HG03558 (cell line): Measurements from ENCODE around the gene PLCG1.
"Not testable (repeated sequence)": the region's sequence is repeated elsewhere in the genome, so short reads cannot be mapped to it uniquely, and the experiment has no call there.

Experiments
- ATAC-seq: cut with Tn5 transposase; IDR thresholded peaks from one replicate; pipeline ENCODE4 v1.9.1; 2021; ENCODE audit warnings: moderate number of reproducible peaks; ENCODE audit not compliant: unreplicated experiment; ENCODE audit errors: extremely low read depth

Gene PLCG1

DNA sequence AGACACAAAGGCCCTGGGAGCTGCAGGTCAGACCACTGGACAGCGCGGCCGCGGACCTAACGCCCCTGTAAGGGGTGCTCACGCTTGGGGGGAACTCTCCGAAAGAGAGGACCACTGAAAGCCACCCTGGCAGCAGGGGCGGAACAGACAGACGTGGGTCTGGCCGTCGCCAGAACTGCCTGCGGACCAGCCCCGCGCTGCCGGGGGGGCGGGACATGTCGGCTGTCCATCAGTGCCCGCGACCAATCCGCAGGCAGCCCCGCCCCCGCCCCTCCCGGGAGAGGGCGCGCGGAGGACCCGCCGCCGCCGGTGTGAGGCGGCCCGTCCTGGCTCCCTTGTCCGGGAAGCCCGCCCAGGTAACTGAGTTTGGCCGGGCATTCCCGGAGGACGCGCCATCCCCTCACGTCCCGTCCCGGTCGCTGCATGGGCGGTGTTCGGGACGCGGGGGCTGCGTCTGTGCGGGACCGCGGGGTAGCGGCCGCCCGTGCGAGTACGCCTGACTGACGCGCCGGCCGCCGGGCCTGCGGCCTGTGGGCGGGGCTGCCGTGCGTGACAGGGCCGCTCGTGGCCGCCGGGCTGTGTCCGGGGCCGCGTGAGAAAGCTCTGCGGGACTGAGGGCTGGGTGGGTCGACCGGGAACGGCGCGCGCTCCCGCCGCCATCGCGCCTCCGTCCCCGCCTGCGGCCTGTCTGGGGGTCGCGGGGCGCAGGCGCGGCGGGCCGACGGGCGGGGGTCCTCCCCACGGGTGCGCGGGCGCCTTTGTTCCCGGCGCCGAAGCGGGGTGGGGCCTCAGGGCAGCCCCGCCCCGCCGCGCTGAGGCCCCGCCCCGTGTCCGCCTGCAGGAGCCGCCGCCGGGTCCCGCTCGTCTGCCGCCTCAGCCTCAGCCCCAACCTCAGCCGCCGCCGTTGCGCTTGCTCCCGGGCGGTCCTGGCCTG lies at the start of gene PLCG1:
Gene PLCG1, plus strand, starts transcription at position 864 of the 934 bp plus-strand sequence. CDS start 99 bp downstream, outside the sequence.
- ATAC-seq, result peak; percentile 33

- no peak for ATAC-seq
Measured at GRCh38 chr20:41087777-41088176, 49.6 kb upstream of the PLCG1 start.

- ATAC-seq, result no peak
Measured at GRCh38 chr20:41089555-41089954, 47.8 kb upstream of the PLCG1 start.

- no peak for ATAC-seq
Measured at GRCh38 chr20:41091927-41092326, 45.4 kb upstream of the PLCG1 start.

DNA sequence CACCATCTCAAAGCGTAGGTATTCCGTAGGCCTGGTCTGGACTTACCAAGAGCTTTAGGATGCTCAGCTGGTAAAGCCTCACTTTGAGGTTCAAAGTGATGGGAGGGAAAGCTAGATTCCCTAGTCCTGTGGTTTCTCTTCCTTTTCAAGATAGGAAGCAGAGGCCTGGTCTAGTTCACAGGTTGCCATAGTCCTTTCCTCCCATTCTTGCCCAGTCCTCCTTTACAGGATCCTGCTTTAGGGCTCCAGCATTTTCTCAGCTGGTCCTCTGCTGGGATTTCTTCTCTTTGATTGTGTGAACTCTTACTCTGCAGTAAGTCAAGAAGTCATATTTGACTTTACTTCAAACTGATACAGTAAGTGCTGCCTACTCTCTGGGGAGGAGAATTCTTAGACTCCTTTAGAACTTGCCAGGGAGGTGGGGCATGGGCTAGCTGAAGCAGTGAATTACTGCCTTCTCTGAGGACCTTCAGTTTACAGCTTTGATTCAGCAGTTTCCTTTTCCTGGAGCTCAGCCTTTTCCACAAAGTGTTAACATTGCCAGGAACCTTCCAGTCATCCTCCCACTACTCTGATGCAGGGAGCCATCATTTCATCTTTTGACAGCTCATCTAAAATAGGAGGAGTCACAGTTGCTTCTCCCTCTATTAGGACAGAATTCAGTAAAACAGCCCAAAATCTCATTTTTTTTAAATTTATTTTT lies 42.8 kb upstream of the PLCG1 start:
- no peak for ATAC-seq

DNA sequence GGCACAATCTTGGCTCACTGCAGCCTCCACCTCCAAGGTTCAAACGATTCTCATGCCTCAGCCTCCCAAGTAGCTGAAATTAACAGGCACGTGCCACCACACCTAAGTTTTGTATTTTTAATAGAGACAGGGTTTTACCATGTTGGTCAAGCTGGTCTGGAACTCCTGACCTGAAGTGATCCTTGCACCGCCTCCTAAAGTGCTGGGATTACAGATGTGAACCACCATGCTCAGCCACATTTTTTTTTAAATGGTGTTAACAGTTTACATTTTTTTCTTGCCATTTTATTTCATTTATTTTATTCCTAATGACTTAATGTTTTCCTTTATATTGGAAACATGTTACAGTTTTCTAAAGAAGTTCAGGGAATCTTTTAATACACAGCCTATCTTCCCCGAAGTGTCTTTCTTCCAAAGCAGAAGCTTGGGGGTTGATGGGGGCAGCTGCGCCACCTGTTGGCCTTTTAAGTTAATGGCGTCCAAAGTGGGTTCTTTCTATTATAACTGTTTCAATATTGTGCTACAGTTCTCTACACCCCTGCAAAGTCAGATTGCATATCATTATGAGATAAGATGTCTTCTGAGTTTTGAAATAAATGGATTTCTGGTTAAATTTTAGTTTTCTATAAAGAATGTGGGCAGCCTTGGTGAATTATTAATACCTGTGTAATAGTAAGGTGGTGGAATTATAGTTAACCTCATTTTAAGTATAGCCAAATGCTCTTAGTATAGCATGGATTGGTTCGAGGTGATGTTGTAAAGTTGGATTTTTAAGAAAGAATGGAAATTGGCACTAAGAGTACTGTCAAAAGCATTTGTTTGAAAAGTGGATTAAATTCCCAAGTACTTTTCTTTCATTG lies 42.0 kb upstream of the PLCG1 start:
- no peak for ATAC-seq

DNA sequence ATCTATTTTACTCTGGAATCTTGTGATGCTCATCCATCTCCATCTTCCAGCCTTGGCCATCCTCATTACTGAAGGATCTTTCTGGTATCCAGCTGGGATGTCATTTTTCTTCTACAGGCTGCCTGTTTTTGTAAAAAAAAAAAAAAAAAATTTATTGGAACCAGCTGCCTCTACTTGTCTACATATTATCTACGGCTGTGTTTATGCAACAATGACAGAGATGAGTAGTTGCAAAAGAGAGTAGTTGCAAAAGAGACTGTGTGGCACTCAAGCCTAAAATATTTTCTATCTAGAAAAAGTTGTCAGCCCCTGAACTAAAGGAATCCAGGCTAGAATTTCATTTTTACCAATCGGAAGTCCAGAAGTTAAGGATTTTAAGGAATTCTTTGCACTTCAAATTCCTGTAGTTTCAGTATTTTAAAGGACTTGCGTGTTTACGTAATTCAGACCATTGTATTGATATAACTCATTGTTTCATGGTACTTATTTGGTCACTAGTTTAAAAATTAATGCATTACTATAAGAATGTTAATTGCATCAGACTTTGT lies 38.6 kb upstream of the PLCG1 start:
- ATAC-seq, result no peak

DNA sequence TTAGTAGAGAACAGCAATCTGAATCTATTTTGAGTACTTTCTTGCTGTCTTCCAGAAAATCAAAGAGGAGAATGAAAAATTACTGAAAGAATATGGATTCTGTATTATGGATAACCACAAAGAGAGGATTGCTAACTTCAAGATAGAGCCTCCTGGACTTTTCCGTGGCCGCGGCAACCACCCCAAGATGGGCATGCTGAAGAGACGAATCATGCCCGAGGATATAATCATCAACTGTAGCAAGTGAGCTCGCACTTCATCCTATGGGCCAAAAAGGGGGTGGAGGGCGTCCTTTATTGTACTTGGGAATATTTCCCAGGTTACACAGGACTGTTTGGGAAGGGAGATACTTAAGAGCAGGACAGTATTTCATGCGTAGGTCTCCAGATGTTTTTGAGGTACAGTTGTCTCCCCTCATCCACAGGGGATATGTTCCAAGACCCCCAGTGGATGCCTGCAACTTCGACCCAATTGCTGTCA lies 37.3 kb upstream of the PLCG1 start:
- ATAC-seq, result no peak

- no peak for ATAC-seq
Measured at GRCh38 chr20:41101660-41102059, 35.7 kb upstream of the PLCG1 start.

GRCh38 chr20:41108531-41108930 lies 28.8 kb upstream of the PLCG1 start:
- ATAC-seq, result no peak

DNA sequence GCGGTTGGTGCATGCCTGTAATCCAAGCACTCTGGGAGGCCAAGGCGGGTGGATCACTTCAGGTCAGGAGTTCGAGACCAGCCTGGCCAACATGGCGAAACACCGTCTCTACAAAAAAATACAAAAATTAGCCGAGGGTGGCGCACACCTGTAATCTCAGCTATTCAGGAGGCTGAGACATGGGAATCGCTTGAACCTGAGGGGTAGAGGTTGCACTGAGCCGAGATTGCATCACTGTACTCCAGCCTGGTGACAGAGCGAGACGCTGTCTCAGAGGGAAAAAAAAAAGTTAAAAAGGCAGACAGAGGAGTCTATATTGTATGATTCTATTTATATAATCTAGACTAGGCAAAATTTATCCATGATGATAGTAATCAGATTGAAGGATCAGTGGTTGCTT lies 27.3 kb upstream of the PLCG1 start:
- no peak for ATAC-seq

- no peak for ATAC-seq
Measured at GRCh38 chr20:41110930-41111577, 26.3 kb upstream of the PLCG1 start.

DNA sequence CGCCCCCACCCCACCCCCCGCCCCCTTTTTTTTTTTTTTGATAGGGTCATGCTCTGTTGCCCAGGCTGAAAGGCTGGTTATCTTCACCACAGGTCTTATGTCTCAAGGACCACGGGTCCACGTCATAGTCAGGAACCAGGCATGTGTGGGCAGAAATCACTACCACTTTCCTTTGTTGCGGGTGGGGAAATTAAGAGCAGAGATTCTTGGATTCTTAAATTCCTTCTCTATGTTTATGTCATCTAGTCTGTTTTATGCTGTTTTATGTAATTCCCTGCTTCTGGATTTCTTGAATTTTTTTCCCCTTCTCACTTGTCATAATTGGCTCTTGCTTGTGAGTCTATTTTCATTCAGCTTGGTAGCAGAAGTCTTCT lies 25.8 kb upstream of the PLCG1 start:
- no peak for ATAC-seq

DNA sequence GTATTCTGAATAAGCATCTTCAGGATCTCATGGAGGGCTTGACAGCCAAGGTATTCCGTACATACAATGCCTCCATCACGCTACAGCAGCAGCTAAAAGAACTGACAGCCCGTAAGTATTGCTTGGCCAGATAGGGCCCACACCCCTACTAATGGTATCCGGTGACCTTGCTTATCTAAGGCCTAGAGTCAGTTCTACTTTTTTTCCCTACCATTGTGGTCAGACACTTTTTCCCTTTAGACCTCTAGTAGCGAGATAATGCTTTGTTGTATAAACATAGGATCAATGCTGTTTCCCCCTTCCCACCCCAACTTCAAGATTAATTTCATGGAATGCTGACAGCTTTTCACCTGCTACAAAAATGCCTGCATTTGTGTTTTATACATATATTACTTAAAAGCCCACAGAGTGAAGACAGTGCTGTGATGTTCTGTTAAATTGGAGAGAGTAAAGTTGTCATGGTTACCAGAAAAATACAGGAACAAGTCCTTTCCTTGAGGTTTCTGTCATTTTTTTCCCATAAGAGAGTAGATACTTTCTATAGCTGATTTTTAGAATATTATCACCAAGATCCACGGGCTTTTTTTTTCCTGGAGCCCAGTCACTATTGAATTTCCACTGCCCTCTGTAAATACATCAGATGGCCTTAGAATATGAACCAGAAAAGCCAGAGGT lies 20.9 kb upstream of the PLCG1 start:
- no peak for ATAC-seq

- ATAC-seq, result not testable (repeated sequence)
Measured at GRCh38 chr20:41118159-41118558, 19.2 kb upstream of the PLCG1 start.

GRCh38 chr20:41118632-41119031 lies 18.7 kb upstream of the PLCG1 start:
- ATAC-seq, result no peak

- no peak for ATAC-seq
Measured at GRCh38 chr20:41119614-41120561, 17.5 kb upstream of the PLCG1 start.

DNA sequence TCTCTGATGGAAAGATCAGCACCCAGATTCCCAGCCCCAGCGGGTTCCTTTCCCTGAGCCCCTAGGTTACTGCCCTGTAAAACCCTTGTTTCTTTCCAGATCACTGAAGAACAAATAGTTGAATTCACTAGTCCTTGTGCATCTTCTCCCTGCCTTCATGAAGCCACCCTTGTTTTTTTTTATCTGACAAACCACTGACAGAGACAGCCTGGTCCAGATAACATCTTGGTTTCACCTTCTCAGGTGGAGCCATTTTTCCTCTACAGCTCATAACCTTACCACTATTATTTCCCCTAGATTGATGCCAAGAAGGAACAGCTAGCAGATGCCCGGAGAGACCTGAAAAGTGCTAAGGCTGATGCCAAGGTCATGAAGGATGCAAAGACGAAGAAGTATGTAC lies 15.9 kb upstream of the PLCG1 start:
- ATAC-seq, result no peak
